H9 (cell line): ENCODE results near the gene ADGRL3. TPM values are rescaled to one million over a fixed set of nuclear protein-coding genes. Genes with fewer than 3 reads are reported as not detected.

Source experiments
- DNase-seq: peaks from one replicate; pipeline ENCODE4 v3.0.0-alpha.2; 2017
- H2AFZ ChIP-seq: one replicate; pipeline ENCODE4 v1.6.1; 2013; ENCODE audit warnings: mild to moderate bottlenecking, low read length, control low read depth, moderate library complexity
- H2AK5ac ChIP-seq: 2 replicates; pipeline ENCODE4 v1.6.1; 2013; ENCODE audit warnings: low read length, control low read depth, mixed read lengths; ENCODE audit not compliant: insufficient read length
- H2BK120ac ChIP-seq: one replicate; pipeline ENCODE4 v1.6.1; 2013; ENCODE audit warnings: low read depth, mild to moderate bottlenecking, low read length, control low read depth, inconsistent platforms; ENCODE audit not compliant: poor library complexity, severe bottlenecking
- H2BK12ac ChIP-seq: 2 replicates; pipeline ENCODE4 v1.6.1; 2013; ENCODE audit warnings: low read length, control low read depth, mixed read lengths, low read depth; ENCODE audit not compliant: insufficient read length
- H2BK15ac ChIP-seq: 2 replicates; pipeline ENCODE4 v1.6.1; 2013; ENCODE audit warnings: low read depth, low read length, control low read depth
- H2BK20ac ChIP-seq: one replicate; pipeline ENCODE4 v1.6.1; 2013; ENCODE audit warnings: low read depth, mild to moderate bottlenecking, low read length, control low read depth, inconsistent platforms; ENCODE audit not compliant: poor library complexity, severe bottlenecking
- H2BK5ac ChIP-seq: 2 replicates; pipeline ENCODE4 v1.6.1; 2013; ENCODE audit warnings: low read length, control low read depth, mixed read lengths; ENCODE audit not compliant: insufficient read length
- H3K14ac ChIP-seq: 2 replicates; pipeline ENCODE4 v1.6.1; 2013; ENCODE audit warnings: low read length, control low read depth; ENCODE audit not compliant: insufficient read depth
- H3K18ac ChIP-seq: 2 replicates; pipeline ENCODE4 v1.6.1; 2013; ENCODE audit warnings: low read depth, mild to moderate bottlenecking, mixed read lengths, low read length, control low read depth; ENCODE audit not compliant: insufficient read length
- H3K23ac ChIP-seq: 2 replicates; pipeline ENCODE4 v1.6.1; 2013; ENCODE audit warnings: low read length, control low read depth, mixed read lengths, low read depth; ENCODE audit not compliant: insufficient read length
- H3K23me2 ChIP-seq: 2 replicates; pipeline ENCODE4 v1.6.1; 2013; ENCODE audit warnings: low read depth, mild to moderate bottlenecking, mixed read lengths, low read length, control low read depth; ENCODE audit not compliant: insufficient read length, poor library complexity, severe bottlenecking
- H3K27ac ChIP-seq: 2 replicates; pipeline ENCODE4 v1.5.1; 2013; ENCODE audit warnings: low read length, control low read depth, mixed read lengths, low read depth; ENCODE audit not compliant: insufficient read length
- H3K27me3 ChIP-seq: 2 replicates; pipeline ENCODE4 v1.6.1; 2013; ENCODE audit warnings: low read length, control low read depth, inconsistent platforms; ENCODE audit not compliant: insufficient read depth
- H3K4ac ChIP-seq: 2 replicates; pipeline ENCODE4 v1.6.1; 2013; ENCODE audit warnings: low read depth, mild to moderate bottlenecking, control low read depth, inconsistent platforms, low read length, moderate library complexity
- H3K4me1 ChIP-seq: 2 replicates; pipeline ENCODE4 v1.6.1; 2013; ENCODE audit warnings: low read length, control low read depth, inconsistent platforms; ENCODE audit not compliant: insufficient read depth
- H3K4me2 ChIP-seq: 2 replicates; pipeline ENCODE4 v1.6.1; 2013; ENCODE audit warnings: low read length, control low read depth, mixed read lengths; ENCODE audit not compliant: insufficient read length, insufficient read depth
- H3K56ac ChIP-seq: 2 replicates; pipeline ENCODE4 v1.6.1; 2013; ENCODE audit warnings: low read depth, mild to moderate bottlenecking, mixed read lengths, low read length, control low read depth; ENCODE audit not compliant: insufficient read length
- H3K79me1 ChIP-seq: 2 replicates; pipeline ENCODE4 v1.6.1; 2013; ENCODE audit warnings: low read depth, mild to moderate bottlenecking, moderate library complexity, low read length, control low read depth, inconsistent platforms; ENCODE audit not compliant: insufficient read depth, poor library complexity, severe bottlenecking
- H3K79me2 ChIP-seq: 2 replicates; pipeline ENCODE4 v1.6.1; 2013; ENCODE audit warnings: low read length, control low read depth, inconsistent platforms; ENCODE audit not compliant: insufficient read depth
- H3K9ac ChIP-seq: 2 replicates; pipeline ENCODE4 v1.6.1; 2013; ENCODE audit warnings: low read length, control low read depth, mixed read lengths; ENCODE audit not compliant: insufficient read length; ENCODE audit errors: extremely low read depth
- H3K9me3 ChIP-seq: one replicate; pipeline ENCODE4 v1.6.1; 2013; ENCODE audit warnings: low read depth, low read length, inconsistent platforms; ENCODE audit not compliant: control insufficient read depth
- H3T11ph ChIP-seq: one replicate; pipeline ENCODE4 v1.6.1; 2013; ENCODE audit warnings: mild to moderate bottlenecking, low read length, control low read depth, inconsistent platforms
- H4K20me1 ChIP-seq: one replicate; pipeline ENCODE4 v1.6.1; 2013; ENCODE audit not compliant: control insufficient read depth, insufficient read length, insufficient read depth
- H4K5ac ChIP-seq: 2 replicates; pipeline ENCODE4 v1.6.1; 2013; ENCODE audit warnings: low read depth, mild to moderate bottlenecking, mixed read lengths, low read length, control low read depth; ENCODE audit not compliant: insufficient read length
- H4K8ac ChIP-seq: replicated peaks from 2 replicates; pipeline ENCODE4 v1.6.1; 2013; ENCODE audit warnings: low read length, control low read depth, mixed read lengths, low read depth; ENCODE audit not compliant: insufficient read length
- H4K91ac ChIP-seq: 2 replicates; pipeline ENCODE4 v1.6.1; 2013; ENCODE audit warnings: low read depth, mild to moderate bottlenecking, moderate library complexity, mixed read lengths, low read length, control low read depth; ENCODE audit not compliant: insufficient read length
- H3K27ac Mint-ChIP-seq, 3 experiments: 2 replicates in 2 of 3; 3 replicates in 1 of 3; pipeline ENCODE4 v1.8.0; 2020 to 2021; ENCODE audit warnings: mixed read lengths in 3 of 3, mild to moderate bottlenecking in 1 of 3, moderate library complexity in 1 of 3
- H3K27me3 Mint-ChIP-seq: 2 replicates; pipeline ENCODE4 v1.8.0; 2021; ENCODE audit warnings: low read depth, mild to moderate bottlenecking, moderate library complexity, mixed read lengths
- H3K36me3 Mint-ChIP-seq, 3 experiments: 2 replicates in 2 of 3; 3 replicates in 1 of 3; pipeline ENCODE4 v1.8.0; 2020 to 2021; ENCODE audit warnings: low read depth in 3 of 3, mixed read lengths in 3 of 3; ENCODE audit not compliant: insufficient read depth in 1 of 3
- H3K4me1 Mint-ChIP-seq, 2 experiments: 2 replicates each; pipeline ENCODE4 v1.8.0; 2020; ENCODE audit warnings: mixed read lengths in 2 of 2
- H3K4me3 Mint-ChIP-seq, 2 experiments: 2 replicates in 1 of 2; 3 replicates in 1 of 2; pipeline ENCODE4 v1.8.0; 2020 to 2021; ENCODE audit warnings: mild to moderate bottlenecking in 2 of 2, mixed read lengths in 2 of 2, moderate library complexity in 1 of 2
- H3K9me3 Mint-ChIP-seq, 2 experiments: 2 replicates in 1 of 2; 3 replicates in 1 of 2; pipeline ENCODE4 v1.8.0; 2020; ENCODE audit warnings: mild to moderate bottlenecking in 2 of 2, mixed read lengths in 2 of 2, moderate library complexity in 1 of 2
- WGBS: extraction: QIAGEN DNeasy Blood & Tissue Kit; methylation state at CpG from one replicate; pipeline ENCODE4 v1.1.7; 2013; ENCODE audit warnings: missing lambda C conversion rate, low lambda C conversion rate, mixed read lengths; ENCODE audit not compliant: insufficient read length; ENCODE audit errors: extremely low coverage; 5-methylcytosine and 5-hydroxymethylcytosine counted together
- total RNA-seq: library from RNA; stranded (reverse); gene quantifications from 2 replicates; pipeline ENCODE4 v1.2.1, GENCODE V29; 2021
- TF ChIP-seq, protein P1 (sequence below): fragments of 200-600 bp; sonication (generic); conservative IDR thresholded peaks from 3 replicates; pipeline ENCODE4 v1.8.0; 2021; ENCODE audit warnings: antibody characterized with exemption, mild to moderate bottlenecking

ADGRL3 gene
- total RNA-seq, 1 experiment from 2014 or later: 5.9 TPM

DNA sequence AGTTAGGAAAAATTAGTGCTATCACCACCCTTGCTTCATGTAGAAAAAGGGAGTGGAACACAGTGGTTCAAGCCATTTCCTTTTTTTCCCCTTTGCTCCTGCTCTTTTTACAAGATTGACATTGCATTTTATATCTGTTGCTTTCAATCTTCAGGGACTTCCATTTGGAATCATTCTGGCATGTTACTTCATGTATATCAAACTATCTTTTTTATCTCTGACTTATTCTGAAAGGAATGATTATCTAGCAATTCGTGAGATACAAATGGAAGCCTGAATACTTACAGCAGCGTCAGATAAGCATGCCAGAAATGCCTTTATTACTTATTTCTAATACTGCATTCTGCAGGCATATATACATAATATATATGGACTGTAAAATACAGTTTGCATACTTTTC lies 20.4 kb downstream of the ADGRL3 start:
- Histone ChIP-seq H2BK15ac (no peak overlapping the region), H3K4me1 (no peaks in the 10 kb centered on the region; the same call in 1 of the 2 replicates), H3K23ac (no peak overlapping the region), H3K18ac (no peak overlapping the region), H2BK120ac (no peak overlapping the region), H4K8ac (no peak overlapping the region), H2BK5ac (no peak overlapping the region), H2BK12ac (no peak overlapping the region), H4K91ac (no peak overlapping the region), H4K5ac (no peak overlapping the region), H3K14ac (no peak overlapping the region), H3K23me2 (no peaks in the 10 kb centered on the region), H2AK5ac (no peak overlapping the region), H4K20me1 (no peaks in the 10 kb centered on the region), H3K27me3 (no peaks in the 10 kb centered on the region), H3K56ac (no peak overlapping the region), H3K79me2 (no peaks in the 10 kb centered on the region; the same call in 1 of the 2 replicates), H3K4ac (no peak overlapping the region), H3K9ac (no peak overlapping the region), H3K27ac (no peak overlapping the region), H3T11ph (no peak overlapping the region), H2AFZ (no peak overlapping the region), H3K79me1 (no peaks in the 10 kb centered on the region), H2BK20ac (no peak overlapping the region), H3K9me3 (no peaks in the 10 kb centered on the region), H3K4me2 (no peak overlapping the region)
- Mint-ChIP-seq H3K4me3 (no peak overlapping the region), H3K27ac (no peak overlapping the region), H3K27me3 (no peaks in the 10 kb centered on the region), H3K4me1 (peaks cover 0 to 4% of the 10 kb centered on the region in 2 experiments; a peak in 2 of 4 replicates), H3K9me3 (no peaks in the 10 kb centered on the region), H3K36me3 (no peaks in the 10 kb centered on the region; a peak in 2 of 7 replicates)
- TF ChIP-seq, protein P1, sequence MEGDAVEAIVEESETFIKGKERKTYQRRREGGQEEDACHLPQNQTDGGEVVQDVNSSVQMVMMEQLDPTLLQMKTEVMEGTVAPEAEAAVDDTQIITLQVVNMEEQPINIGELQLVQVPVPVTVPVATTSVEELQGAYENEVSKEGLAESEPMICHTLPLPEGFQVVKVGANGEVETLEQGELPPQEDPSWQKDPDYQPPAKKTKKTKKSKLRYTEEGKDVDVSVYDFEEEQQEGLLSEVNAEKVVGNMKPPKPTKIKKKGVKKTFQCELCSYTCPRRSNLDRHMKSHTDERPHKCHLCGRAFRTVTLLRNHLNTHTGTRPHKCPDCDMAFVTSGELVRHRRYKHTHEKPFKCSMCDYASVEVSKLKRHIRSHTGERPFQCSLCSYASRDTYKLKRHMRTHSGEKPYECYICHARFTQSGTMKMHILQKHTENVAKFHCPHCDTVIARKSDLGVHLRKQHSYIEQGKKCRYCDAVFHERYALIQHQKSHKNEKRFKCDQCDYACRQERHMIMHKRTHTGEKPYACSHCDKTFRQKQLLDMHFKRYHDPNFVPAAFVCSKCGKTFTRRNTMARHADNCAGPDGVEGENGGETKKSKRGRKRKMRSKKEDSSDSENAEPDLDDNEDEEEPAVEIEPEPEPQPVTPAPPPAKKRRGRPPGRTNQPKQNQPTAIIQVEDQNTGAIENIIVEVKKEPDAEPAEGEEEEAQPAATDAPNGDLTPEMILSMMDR: no peak
- no CpG with 5 or more reads among the region's 2 CpGs for WGBS
- DNase-seq: no peak
